HFFc6 (cell line): ENCODE results near the gene SLC25A3. TPM values are rescaled to one million over a fixed set of nuclear protein-coding genes. Genes with fewer than 3 reads are reported as not detected.
"Not testable (repeated sequence)": the region's sequence is repeated elsewhere in the genome, so short reads cannot be mapped to it uniquely, and the experiment has no call there.

Experiments used
- DNase-seq: peaks from one replicate; pipeline ENCODE4 v3.0.0-alpha.2; 2018
- H3K27ac Mint-ChIP-seq: 2 replicates; pipeline ENCODE4 v1.8.0; 2020; ENCODE audit warnings: mild to moderate bottlenecking, mixed read lengths
- H3K27me3 Mint-ChIP-seq: 2 replicates; pipeline ENCODE4 v1.8.0; 2021; ENCODE audit warnings: mild to moderate bottlenecking, moderate library complexity, mixed read lengths; ENCODE audit not compliant: insufficient read depth
- H3K36me3 Mint-ChIP-seq: 2 replicates; pipeline ENCODE4 v1.8.0; 2021; ENCODE audit warnings: low read depth, mixed read lengths
- H3K4me1 Mint-ChIP-seq: 2 replicates; pipeline ENCODE4 v1.8.0; 2020; ENCODE audit warnings: low read depth, mixed read lengths
- H3K4me3 Mint-ChIP-seq: 2 replicates; pipeline ENCODE4 v1.8.0; 2020; ENCODE audit warnings: mild to moderate bottlenecking, moderate library complexity, mixed read lengths
- H3K9me3 Mint-ChIP-seq: 2 replicates; pipeline ENCODE4 v1.8.0; 2020; ENCODE audit warnings: mild to moderate bottlenecking, mixed read lengths
- CTCF ChIP-seq: fragments of 200-600 bp; sonication (generic); IDR thresholded peaks from 2 replicates; pipeline ENCODE4 v1.5.0; 2021; ENCODE audit warnings: antibody characterized with exemption, mild to moderate bottlenecking
- total RNA-seq, 6 experiments: library from RNA; stranded (reverse); fragmentation: NEBNext Ultra II Directional; extraction: Animal tissue kit (Norgen Biotek cat#: 25700); gene quantifications; 2 replicates in 1 of 6; 3 replicates in 5 of 6; pipeline ENCODE4 v1.2.3, GENCODE V29; 2021

SLC25A3 gene
- total RNA-seq, 6 experiments from 2014 or later, result 613 to 701 (median 674) TPM

DNA sequence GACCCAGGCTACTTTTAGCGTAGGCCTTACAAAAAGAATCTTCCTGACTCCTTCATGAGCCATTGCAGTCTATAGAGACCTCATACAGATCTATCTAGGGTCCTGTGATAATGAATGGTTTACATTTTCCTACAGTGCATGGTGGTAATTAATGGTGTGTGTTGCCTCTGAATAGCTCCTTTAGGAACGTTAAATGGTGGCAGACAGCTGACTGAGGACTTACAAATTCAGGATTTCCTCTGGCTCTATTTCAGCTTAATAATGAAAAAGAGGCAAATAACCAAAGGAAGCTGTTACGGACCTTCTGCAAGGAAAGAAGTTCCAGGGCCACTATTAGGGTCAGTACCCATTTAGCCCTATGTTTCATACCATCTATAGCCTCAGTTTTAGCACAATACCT lies 46.0 kb downstream of the SLC25A3 start:
- no peak overlapping the region for H3K4me3 Mint-ChIP-seq
- peaks cover 7% of the 10 kb centered on the region; the same call in 1 of the 2 replicates for H3K36me3 Mint-ChIP-seq
- no peaks in the 10 kb centered on the region for H3K9me3 Mint-ChIP-seq
- no peak for TF ChIP-seq CTCF
- H3K27me3 Mint-ChIP-seq, result no peaks in the 10 kb centered on the region; the same call in 1 of the 2 replicates
- no peak for DNase-seq
- no peak overlapping the region for H3K27ac Mint-ChIP-seq
- peaks cover 62% of the 10 kb centered on the region for H3K4me1 Mint-ChIP-seq

- not testable (repeated sequence) for DNase-seq, H3K27me3 Mint-ChIP-seq, H3K9me3 Mint-ChIP-seq, H3K36me3 Mint-ChIP-seq
- H3K4me1 Mint-ChIP-seq, result peaks cover 47% of the 10 kb centered on the region
- H3K27ac Mint-ChIP-seq, result peak overlapping the region; percentile 96; the same call in 1 of the 2 replicates
- H3K4me3 Mint-ChIP-seq, result peak overlapping the region; percentile 89
Observed at GRCh38 chr12:98642801-98643200, 49.3 kb downstream of the SLC25A3 start.

DNA sequence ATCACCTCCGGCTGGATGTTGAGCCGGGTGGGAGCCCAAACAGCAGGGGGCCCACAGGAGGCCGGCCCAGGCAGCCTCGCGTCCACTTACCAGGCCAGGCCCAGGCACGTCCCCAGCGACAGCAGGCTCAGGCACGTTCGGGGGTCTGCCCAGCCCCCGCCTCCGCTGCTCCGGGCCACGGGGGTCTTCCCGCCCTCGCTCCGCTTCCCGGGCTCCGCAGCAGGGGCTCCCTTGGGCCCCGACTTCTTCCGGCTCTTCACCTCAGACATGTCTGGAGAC lies 50.9 kb downstream of the SLC25A3 start:
- peaks cover 43% of the 10 kb centered on the region for H3K4me1 Mint-ChIP-seq
- DNase-seq, result peak; percentile 36
- H3K27me3 Mint-ChIP-seq, result peaks cover 2% of the 10 kb centered on the region

GRCh38 chr12:98644712-98645571 lies 51.5 kb downstream of the SLC25A3 start, which contains the start of the genes APAF1 and IKBIP:
Gene APAF1, plus strand, starts transcription at chr12:98645290. Its CDS starts 3,070 bp downstream, at chr12:98648360.
Gene IKBIP, minus strand, starts transcription at chr12:98644788. Its CDS starts 87 bp downstream, at chr12:98644701.
- Mint-ChIP-seq H3K27ac (peak within 1 kb of the TSS; percentile 96), H3K9me3 (no peaks in the 10 kb centered on the region), H3K27me3 (peaks cover 2% of the 10 kb centered on the region), H3K4me1 (peaks cover 40% of the 10 kb centered on the region), H3K36me3 (peaks cover 7% of the 10 kb centered on the region), H3K4me3 (peak within 1 kb of the TSS; percentile 89)
- peak; percentile 95 for DNase-seq
- no peak for TF ChIP-seq CTCF

More for the DNA sequence above, 50.9 kb downstream of the SLC25A3 start:
- peak; percentile 48 for TF ChIP-seq CTCF
- Mint-ChIP-seq H3K27ac (peak overlapping the region; percentile 96), H3K36me3 (peaks cover 7% of the 10 kb centered on the region), H3K9me3 (no peaks in the 10 kb centered on the region), H3K4me3 (peak overlapping the region; percentile 89)

DNA sequence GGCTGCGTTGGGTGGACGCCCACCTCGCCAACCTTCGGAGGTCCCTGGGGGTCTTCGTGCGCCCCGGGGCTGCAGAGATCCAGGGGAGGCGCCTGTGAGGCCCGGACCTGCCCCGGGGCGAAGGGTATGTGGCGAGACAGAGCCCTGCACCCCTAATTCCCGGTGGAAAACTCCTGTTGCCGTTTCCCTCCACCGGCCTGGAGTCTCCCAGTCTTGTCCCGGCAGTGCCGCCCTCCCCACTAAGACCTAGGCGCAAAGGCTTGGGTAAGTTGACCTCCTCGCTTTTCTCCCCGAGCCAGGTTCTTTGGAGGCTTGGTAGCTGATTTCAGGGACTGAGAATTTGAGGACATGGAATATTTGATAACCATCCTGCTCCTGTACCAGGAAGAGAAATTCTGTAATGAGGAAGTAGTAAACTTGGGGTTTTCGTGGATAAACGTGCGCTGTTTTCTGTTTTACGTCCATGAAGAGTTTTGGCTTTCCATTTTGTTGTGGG lies 52.1 kb downstream of the SLC25A3 start:
- Mint-ChIP-seq H3K4me1 (peaks cover 40% of the 10 kb centered on the region), H3K27me3 (peaks cover 2% of the 10 kb centered on the region), H3K4me3 (peak overlapping the region; percentile 89), H3K36me3 (peaks cover 7% of the 10 kb centered on the region), H3K27ac (peak overlapping the region; percentile 77), H3K9me3 (no peaks in the 10 kb centered on the region)
- DNase-seq, result no peak
- no peak for TF ChIP-seq CTCF
